Activated CD4-positive, alpha-beta T cell treated with anti-CD3 and anti-CD28 coated beads for 36 hours (primary cell): ENCODE results near the gene FNDC3A. TPM values are rescaled to one million over a fixed set of nuclear protein-coding genes. Genes with fewer than 3 reads are reported as not detected.

Source experiments
- ATAC-seq: fragments of 200-7000 bp; cut with Tn5 transposase; one replicate; pipeline ENCODE4 v1.10.0; 2021; ENCODE audit warnings: mild to moderate bottlenecking, moderate library complexity
- CTCF ChIA-PET: fragments of 350-600 bp; sonication (Branson Sonifier 250); formaldehyde crosslinking; loops from one replicate; lab custom pipeline; 2021; ENCODE audit warnings: antibody characterized with exemption; lab: Charles Lee
- POLR2A ChIA-PET: fragments of 350-600 bp; sonication (Branson Sonifier 250); formaldehyde crosslinking; loops from one replicate; lab custom pipeline; 2021; ENCODE audit warnings: antibody characterized with exemption, inconsistent platforms; lab: Charles Lee
- DNase-seq: peaks from one replicate; pipeline ENCODE4 v3.0.0-alpha.2; 2020
- H3K27ac Mint-ChIP-seq: one replicate; pipeline ENCODE4 v1.8.0; 2021; ENCODE audit warnings: mixed read lengths
- H3K27me3 Mint-ChIP-seq: one replicate; pipeline ENCODE4 v1.8.0; 2021; ENCODE audit warnings: mixed read lengths
- H3K36me3 Mint-ChIP-seq: one replicate; pipeline ENCODE4 v1.8.0; 2021; ENCODE audit warnings: low read depth, mixed read lengths
- H3K4me1 Mint-ChIP-seq: one replicate; pipeline ENCODE4 v1.8.0; 2021; ENCODE audit warnings: mixed read lengths
- H3K4me3 Mint-ChIP-seq: one replicate; pipeline ENCODE4 v1.8.0; 2021; ENCODE audit warnings: mild to moderate bottlenecking, moderate library complexity, mixed read lengths
- H3K9me3 Mint-ChIP-seq: one replicate; pipeline ENCODE4 v1.8.0; 2021; ENCODE audit warnings: low read depth, mixed read lengths
- intact Hi-C, 2 experiments: fragments of 100-400 bp; cut with DNase I in 1 of 2; cut with micrococcal nuclease in 1 of 2; formaldehyde crosslinking; loops; one replicate each; pipeline versions ENCODE4 v1.14.2 to v1.15.1; 2022 to 2024; cut with DNase I, micrococcal nuclease
- total RNA-seq, 2 experiments: library from RNA; stranded (reverse); gene quantifications; one replicate each; pipeline ENCODE4 v1.2.3, GENCODE V29; 2021

FNDC3A gene
- total RNA-seq, 2 experiments from 2014 or later: 20.8 to 26.9 TPM

DNA sequence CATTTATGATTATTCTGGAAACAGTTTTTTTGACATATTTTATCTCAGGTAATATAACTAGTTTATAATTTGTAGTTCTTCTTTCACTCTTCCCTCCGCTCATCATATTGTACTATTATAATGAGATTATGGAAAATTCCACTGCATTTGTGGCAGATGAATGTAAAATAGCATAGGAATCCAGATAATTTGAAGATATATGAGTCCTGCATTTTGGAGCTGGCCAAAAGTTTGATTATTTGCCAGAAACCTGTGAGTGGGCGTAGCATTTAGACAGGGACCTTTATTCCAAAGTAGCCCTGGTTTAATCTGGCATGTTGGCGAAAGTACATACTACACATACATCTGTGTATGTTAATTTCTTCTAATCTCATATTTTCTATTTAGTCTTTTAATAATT, 65.2 kb downstream of the FNDC3A start:
- peaks cover 14% of the 10 kb centered on the region for H3K4me1 Mint-ChIP-seq
- POLR2A ChIA-PET: no interaction called here
- ATAC-seq: no peak
- intact Hi-C loops: no loop called here
- H3K27me3 Mint-ChIP-seq: no peaks in the 10 kb centered on the region
- DNase-seq: no peak
- peaks cover 23% of the 10 kb centered on the region for H3K36me3 Mint-ChIP-seq
- H3K27ac Mint-ChIP-seq: no peak overlapping the region
- H3K9me3 Mint-ChIP-seq: no peaks in the 10 kb centered on the region
- H3K4me3 Mint-ChIP-seq: no peak overlapping the region
- CTCF ChIA-PET: no interaction called here

- H3K27ac Mint-ChIP-seq: no peak overlapping the region
- intact Hi-C loops: no loop called here
- no peak for DNase-seq
- POLR2A ChIA-PET: no interaction called here
- H3K9me3 Mint-ChIP-seq: no peaks in the 10 kb centered on the region
- no peaks in the 10 kb centered on the region for H3K27me3 Mint-ChIP-seq
- ATAC-seq: no peak
- CTCF ChIA-PET: interaction anchor here (0.7 to 1.1 kb wide), 2 partner anchors 9 to 21 kb away, joined by 3 to 5 read pairs; no protein-coding TSS in a partner anchor
- no peak overlapping the region for H3K4me3 Mint-ChIP-seq
- H3K4me1 Mint-ChIP-seq: peaks cover 15% of the 10 kb centered on the region
- H3K36me3 Mint-ChIP-seq: peaks cover 23% of the 10 kb centered on the region
Observed at GRCh38 chr13:49042476-49042875, 66.8 kb downstream of the FNDC3A start.

DNA sequence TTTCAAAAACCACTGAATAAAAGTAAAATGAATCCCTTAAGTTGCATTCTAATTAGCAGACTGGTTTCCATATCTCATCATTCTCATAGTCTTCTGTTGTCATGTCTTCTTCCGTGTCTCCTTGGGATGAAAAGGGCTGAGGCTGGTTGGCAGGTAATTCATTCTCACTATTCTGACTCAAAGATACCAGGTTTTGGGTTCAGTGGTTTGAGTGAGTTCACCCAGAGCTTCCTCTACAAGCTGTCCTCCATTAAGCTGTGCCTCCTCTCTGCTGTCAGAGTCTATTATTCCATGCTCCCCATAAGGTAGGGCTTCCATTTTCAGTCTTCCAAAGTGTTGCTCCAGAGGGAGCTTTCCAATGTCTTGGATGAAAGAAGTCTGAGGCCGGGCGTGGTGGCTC, 68.3 kb downstream of the FNDC3A start:
- H3K36me3 Mint-ChIP-seq: peaks cover 26% of the 10 kb centered on the region
- H3K4me1 Mint-ChIP-seq: peaks cover 22% of the 10 kb centered on the region
- CTCF ChIA-PET: no interaction called here
- POLR2A ChIA-PET: no interaction called here
- no peak for DNase-seq
- peak; percentile 75 for ATAC-seq
- no peaks in the 10 kb centered on the region for H3K9me3 Mint-ChIP-seq
- no peak overlapping the region for H3K27ac Mint-ChIP-seq
- H3K27me3 Mint-ChIP-seq: no peaks in the 10 kb centered on the region
- intact Hi-C loops: no loop called here
- H3K4me3 Mint-ChIP-seq: no peak overlapping the region

DNA sequence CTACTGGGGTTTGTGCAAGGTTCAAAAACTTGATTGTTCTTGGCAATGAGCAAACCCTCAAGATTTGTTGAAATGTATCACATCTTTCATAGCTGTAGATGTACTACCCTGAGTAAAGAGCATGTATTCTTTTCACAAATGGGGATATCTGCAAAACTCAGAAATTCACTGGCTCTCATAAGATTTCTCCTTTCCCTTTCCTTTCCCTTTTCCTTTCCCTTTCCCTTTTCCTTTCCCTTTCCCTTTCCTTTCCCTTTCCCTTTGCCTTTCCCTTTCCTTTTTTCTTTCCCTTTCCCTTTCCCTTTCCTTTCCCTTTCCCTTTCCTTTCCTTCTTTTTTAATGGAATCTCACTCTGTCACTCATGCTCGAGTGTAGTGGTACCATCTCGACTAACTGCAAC, 69.1 kb downstream of the FNDC3A start:
- Mint-ChIP-seq H3K4me1 (peaks cover 22% of the 10 kb centered on the region), H3K4me3 (no peak overlapping the region), H3K9me3 (no peaks in the 10 kb centered on the region), H3K27me3 (no peaks in the 10 kb centered on the region), H3K36me3 (peaks cover 25% of the 10 kb centered on the region), H3K27ac (peak overlapping the region; percentile 19)
- DNase-seq (no peak), ATAC-seq (no peak)
- ChIA-PET CTCF (no interaction called here), POLR2A (no interaction called here)
- intact Hi-C loops: no loop called here

DNA sequence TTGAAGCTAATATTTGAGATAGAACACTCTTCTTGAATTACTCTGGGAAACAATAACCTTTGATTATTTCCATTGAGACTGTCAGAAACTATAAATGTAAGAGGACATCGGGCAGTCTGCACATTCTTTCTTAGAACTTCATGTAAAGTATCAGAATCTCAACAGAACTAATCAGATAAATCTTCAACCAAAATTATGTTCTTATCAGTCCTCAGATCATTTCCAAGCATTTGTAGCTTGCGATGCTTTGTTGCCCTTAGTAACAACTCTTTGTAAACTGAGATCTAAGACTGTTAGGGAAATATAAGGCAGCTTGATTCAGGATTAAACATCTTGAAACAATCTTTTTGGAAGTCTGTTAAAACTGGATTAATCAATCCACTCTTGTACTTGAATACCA, 70.3 kb downstream of the FNDC3A start:
- Mint-ChIP-seq H3K4me3 (no peak overlapping the region), H3K27ac (no peak overlapping the region), H3K36me3 (peaks cover 30% of the 10 kb centered on the region), H3K4me1 (peaks cover 26% of the 10 kb centered on the region), H3K27me3 (no peaks in the 10 kb centered on the region), H3K9me3 (peaks cover 5% of the 10 kb centered on the region)
- no peak for ATAC-seq
- no peak for DNase-seq
- intact Hi-C loops: no loop called here
- ChIA-PET CTCF (no interaction called here), POLR2A (no interaction called here)

DNA sequence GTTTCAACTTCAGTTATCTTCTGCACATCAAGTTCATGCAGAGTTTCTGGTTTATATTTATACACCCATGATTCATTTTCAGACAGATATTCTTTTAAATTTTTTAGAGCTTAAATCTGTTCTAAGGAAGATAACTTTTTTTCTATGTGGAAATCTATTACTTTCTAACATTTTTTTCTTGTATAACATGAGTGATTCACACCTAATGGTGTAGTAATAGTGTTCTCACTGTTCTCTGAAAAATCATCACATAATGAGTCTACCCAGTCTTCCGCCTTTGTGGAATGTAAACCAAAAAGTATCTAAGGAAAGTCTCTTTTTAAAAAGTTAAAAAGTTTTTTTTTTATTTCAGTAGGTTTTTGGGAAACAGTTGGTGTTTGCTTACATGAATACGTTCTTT, 70.8 kb downstream of the FNDC3A start:
- H3K27me3 Mint-ChIP-seq: no peaks in the 10 kb centered on the region
- intact Hi-C loops: no loop called here
- H3K4me1 Mint-ChIP-seq: peaks cover 27% of the 10 kb centered on the region
- peaks cover 27% of the 10 kb centered on the region for H3K36me3 Mint-ChIP-seq
- ChIA-PET CTCF (interaction anchor here (0.6 kb wide), 1 partner anchor 315 kb away, joined by 3 read pairs; no protein-coding TSS in a partner anchor), POLR2A (no interaction called here)
- DNase-seq: no peak
- no peak overlapping the region for H3K27ac Mint-ChIP-seq
- peaks cover 5% of the 10 kb centered on the region for H3K9me3 Mint-ChIP-seq
- no peak overlapping the region for H3K4me3 Mint-ChIP-seq
- no peak for ATAC-seq

DNA sequence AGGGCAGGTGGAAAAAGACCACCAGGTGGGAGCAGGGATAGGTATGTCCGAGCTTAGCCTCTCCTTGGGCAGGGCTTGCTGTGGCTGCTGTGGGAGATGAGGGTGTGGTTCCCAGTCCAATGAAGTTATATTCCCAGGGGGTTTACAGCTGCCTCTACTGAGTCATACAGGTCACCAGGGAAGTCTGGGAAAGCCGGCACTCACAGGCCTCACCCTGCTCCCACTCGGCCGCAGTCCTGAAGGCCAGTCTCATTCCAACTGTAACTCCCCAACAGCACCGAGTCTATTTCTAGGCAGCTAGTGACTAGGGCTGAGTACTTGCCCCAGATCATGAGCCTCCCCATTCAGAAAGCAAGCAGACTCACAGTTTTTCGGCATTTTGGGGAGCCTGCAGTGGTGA, 77.1 kb downstream of the FNDC3A start:
- no peak overlapping the region for H3K27ac Mint-ChIP-seq
- no peaks in the 10 kb centered on the region for H3K27me3 Mint-ChIP-seq
- H3K9me3 Mint-ChIP-seq: peaks cover 5% of the 10 kb centered on the region
- intact Hi-C loops: no loop called here
- ATAC-seq: no peak
- POLR2A ChIA-PET: no interaction called here
- H3K4me3 Mint-ChIP-seq: no peak overlapping the region
- CTCF ChIA-PET: no interaction called here
- DNase-seq: no peak
- H3K4me1 Mint-ChIP-seq: peaks cover 18% of the 10 kb centered on the region
- peaks cover 35% of the 10 kb centered on the region for H3K36me3 Mint-ChIP-seq

- Mint-ChIP-seq H3K36me3 (peaks cover 39% of the 10 kb centered on the region), H3K27me3 (no peaks in the 10 kb centered on the region), H3K4me3 (no peak overlapping the region), H3K27ac (no peak overlapping the region), H3K4me1 (peaks cover 18% of the 10 kb centered on the region), H3K9me3 (peaks cover 5% of the 10 kb centered on the region)
- DNase-seq (no peak), ATAC-seq (no peak)
- ChIA-PET POLR2A (no interaction called here), CTCF (no interaction called here)
- intact Hi-C loops: no loop called here
Observed at GRCh38 chr13:49053215-49053614, 77.5 kb downstream of the FNDC3A start.

DNA sequence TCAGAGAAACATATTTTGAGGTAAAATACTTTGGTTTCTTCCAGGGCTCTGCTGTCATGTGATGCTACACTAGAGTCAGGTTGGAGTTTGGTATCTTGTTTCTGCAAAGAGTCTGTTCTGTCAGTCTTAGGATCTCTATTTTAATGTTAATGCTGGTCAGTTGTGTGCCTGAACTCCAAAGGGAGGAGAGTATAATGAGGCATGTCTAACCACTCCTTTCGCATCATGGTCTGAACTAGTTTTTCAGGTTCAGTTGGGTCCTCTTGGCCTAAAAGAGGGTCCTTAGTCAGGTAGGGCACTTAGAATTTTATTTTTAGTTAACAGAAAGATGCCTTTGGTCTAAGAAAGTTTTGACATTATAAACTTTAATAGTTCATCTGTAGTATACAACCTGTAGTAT, 78.2 kb downstream of the FNDC3A start:
- POLR2A ChIA-PET: no interaction called here
- no peak for DNase-seq

DNA sequence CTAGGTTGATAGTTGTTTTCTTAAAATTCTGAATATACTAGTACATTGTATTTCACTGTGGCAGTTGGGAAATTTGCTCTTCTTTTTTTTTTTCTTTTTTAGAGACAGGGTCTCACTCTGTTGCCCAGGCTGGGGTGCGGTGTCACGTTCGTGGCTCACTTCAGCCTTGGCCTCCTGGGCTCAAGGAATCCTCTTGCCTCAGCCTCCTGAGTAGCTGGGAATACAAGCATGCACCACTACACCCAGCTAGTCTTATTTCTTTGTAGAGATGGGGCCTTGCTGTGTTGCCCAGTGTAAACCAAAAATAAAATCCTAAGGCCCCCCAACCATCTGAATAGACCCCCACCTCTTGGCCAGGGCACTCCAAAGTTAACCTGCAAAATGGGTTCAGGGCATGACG, 79.3 kb downstream of the FNDC3A start:
- ChIA-PET CTCF (no interaction called here), POLR2A (no interaction called here)
- ATAC-seq (no peak), DNase-seq (no peak)
- Mint-ChIP-seq H3K27me3 (no peaks in the 10 kb centered on the region), H3K4me3 (no peak overlapping the region), H3K4me1 (peaks cover 13% of the 10 kb centered on the region), H3K36me3 (peaks cover 38% of the 10 kb centered on the region), H3K27ac (no peak overlapping the region), H3K9me3 (peaks cover 5% of the 10 kb centered on the region)
- intact Hi-C loops: no loop called here

More for the DNA sequence above, 78.2 kb downstream of the FNDC3A start:
- Mint-ChIP-seq H3K27me3 (no peaks in the 10 kb centered on the region), H3K27ac (no peak overlapping the region), H3K36me3 (peaks cover 39% of the 10 kb centered on the region), H3K4me3 (no peak overlapping the region), H3K4me1 (peaks cover 13% of the 10 kb centered on the region), H3K9me3 (peaks cover 5% of the 10 kb centered on the region)
- no peak for ATAC-seq
- intact Hi-C loops: no loop called here
- CTCF ChIA-PET: no interaction called here

- intact Hi-C loops: no loop called here
- H3K4me3 Mint-ChIP-seq: no peak overlapping the region
- DNase-seq (no peak), ATAC-seq (no peak)
- no peak overlapping the region for H3K27ac Mint-ChIP-seq
- no peaks in the 10 kb centered on the region for H3K27me3 Mint-ChIP-seq
- H3K4me1 Mint-ChIP-seq: peaks cover 6% of the 10 kb centered on the region
- CTCF ChIA-PET: no interaction called here
- peaks cover 23% of the 10 kb centered on the region for H3K36me3 Mint-ChIP-seq
- POLR2A ChIA-PET: no interaction called here
- no peaks in the 10 kb centered on the region for H3K9me3 Mint-ChIP-seq
Observed at GRCh38 chr13:49057176-49057575, 81.5 kb downstream of the FNDC3A start.

DNA sequence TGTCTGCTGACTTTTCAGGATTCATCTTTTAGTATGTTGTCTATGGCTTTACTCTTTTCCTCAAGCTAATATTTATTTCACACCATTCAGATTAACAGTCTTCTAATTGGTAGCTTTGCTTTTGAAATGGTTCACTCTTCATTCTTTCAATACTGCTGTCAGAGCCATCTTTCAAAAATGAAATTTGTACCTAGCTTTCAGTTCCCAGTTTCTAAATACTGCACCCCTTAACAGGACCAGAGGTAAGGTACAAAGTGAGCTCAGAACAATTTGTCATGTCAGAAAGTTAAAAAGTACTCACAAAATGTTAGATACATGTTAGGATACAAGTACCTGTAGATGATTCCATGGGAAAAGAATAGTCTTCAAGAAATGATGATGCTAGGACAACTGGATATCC, 83.0 kb downstream of the FNDC3A start:
- H3K27ac Mint-ChIP-seq: no peak overlapping the region
- no peaks in the 10 kb centered on the region for H3K9me3 Mint-ChIP-seq
- no peak overlapping the region for H3K4me3 Mint-ChIP-seq
- H3K36me3 Mint-ChIP-seq: peaks cover 19% of the 10 kb centered on the region
- ChIA-PET CTCF (interaction anchor here (0.7 kb wide), 1 partner anchor 11 kb away, joined by 3 read pairs; no protein-coding TSS in a partner anchor), POLR2A (no interaction called here)
- ATAC-seq (no peak), DNase-seq (no peak)
- H3K27me3 Mint-ChIP-seq: no peaks in the 10 kb centered on the region
- peaks cover 10% of the 10 kb centered on the region for H3K4me1 Mint-ChIP-seq
- intact Hi-C loops: no loop called here
